GM23338 (cell line): Measurements from ENCODE around the gene ZNF385C. TPM values are rescaled to one million over a fixed set of nuclear protein-coding genes. Genes with fewer than 3 reads are reported as not detected.
A peak's percentile ranks its signal among the peaks of the same experiment; 100 is the strongest.

Experiments used
- ATAC-seq: fragments of 200-7000 bp; cut with Tn5 transposase; 3 replicates; pipeline ENCODE4 v1.9.1; 2020
- DNase-seq: peaks from one replicate; pipeline ENCODE4 v3.0.0-alpha.2; 2015; ENCODE audit warnings: low spot score
- H2AFZ ChIP-seq: fragments of 200-600 bp; sonication (generic); 2 replicates; pipeline ENCODE4 v1.8.0; 2016; ENCODE audit warnings: antibody characterized with exemption, mild to moderate bottlenecking, moderate library complexity
- H3F3A ChIP-seq: fragments of 200-600 bp; sonication (generic); replicated peaks from 2 replicates; pipeline ENCODE4 v1.8.0; 2017; ENCODE audit warnings: antibody characterized with exemption, mixed run types, low read depth
- H3K27ac ChIP-seq: fragments of 200-600 bp; sonication (generic); 2 replicates; pipeline ENCODE4 v1.6.1; 2016; ENCODE audit warnings: low read depth
- H3K27me3 ChIP-seq: fragments of 200-600 bp; sonication (generic); 2 replicates; pipeline ENCODE4 v1.8.0; 2016; ENCODE audit warnings: mild to moderate bottlenecking, mixed run types, moderate library complexity; ENCODE audit not compliant: insufficient read depth
- H3K36me3 ChIP-seq: fragments of 200-600 bp; sonication (generic); 2 replicates; pipeline ENCODE4 v1.8.0; 2016; ENCODE audit warnings: mild to moderate bottlenecking; ENCODE audit not compliant: insufficient read depth
- H3K4me1 ChIP-seq: fragments of 200-600 bp; sonication (generic); 2 replicates; pipeline ENCODE4 v1.8.0; 2016; ENCODE audit warnings: mild to moderate bottlenecking, moderate library complexity; ENCODE audit not compliant: insufficient read depth
- H3K4me2 ChIP-seq: fragments of 200-600 bp; sonication (generic); 2 replicates; pipeline ENCODE4 v1.7.1; 2017; ENCODE audit warnings: mixed run types
- H3K4me3 ChIP-seq: fragments of 200-600 bp; sonication (generic); 2 replicates; pipeline ENCODE4 v1.6.1; 2016; ENCODE audit warnings: mixed run types
- H3K79me2 ChIP-seq: fragments of 200-600 bp; sonication (generic); replicated peaks from 2 replicates; pipeline ENCODE4 v1.8.0; 2017; ENCODE audit warnings: mild to moderate bottlenecking; ENCODE audit not compliant: insufficient read depth
- H3K9me2 ChIP-seq: fragments of 200-600 bp; sonication (generic); 2 replicates; pipeline ENCODE4 v1.8.0; 2017; ENCODE audit not compliant: insufficient read depth
- H4K20me1 ChIP-seq: fragments of 200-600 bp; sonication (generic); replicated peaks from 2 replicates; pipeline ENCODE4 v1.8.0; 2017; ENCODE audit warnings: mild to moderate bottlenecking; ENCODE audit not compliant: insufficient read depth
- H3K27ac Mint-ChIP-seq: 2 replicates; pipeline ENCODE4 v1.8.0; 2020; ENCODE audit warnings: inconsistent platforms, mild to moderate bottlenecking, moderate library complexity, mixed read lengths
- H3K27me3 Mint-ChIP-seq: 3 replicates; pipeline ENCODE4 v1.8.0; 2022; ENCODE audit warnings: low read depth, mild to moderate bottlenecking, moderate library complexity, mixed read lengths, inconsistent platforms; ENCODE audit not compliant: insufficient read depth, poor library complexity
- H3K36me3 Mint-ChIP-seq: 3 replicates; pipeline ENCODE4 v1.8.0; 2021; ENCODE audit warnings: low read depth, mild to moderate bottlenecking, inconsistent platforms, moderate library complexity, mixed read lengths
- H3K4me1 Mint-ChIP-seq: 3 replicates; pipeline ENCODE4 v1.8.0; 2020; ENCODE audit warnings: mild to moderate bottlenecking, inconsistent platforms, mixed read lengths
- H3K4me3 Mint-ChIP-seq: 3 replicates; pipeline ENCODE4 v1.8.0; 2021; ENCODE audit warnings: moderate library complexity, mild to moderate bottlenecking, inconsistent platforms, mixed read lengths
- H3K9me3 Mint-ChIP-seq: 3 replicates; pipeline ENCODE4 v1.8.0; 2020; ENCODE audit warnings: moderate library complexity, mild to moderate bottlenecking, inconsistent platforms, mixed read lengths
- CREB1 ChIP-seq: fragments of 250-450 bp; sonication (Bioruptor Pico); IDR thresholded peaks from 2 replicates; pipeline ENCODE4 v1.5.0; 2020; ENCODE audit warnings: low read depth, mild to moderate bottlenecking, moderate library complexity
- CTCF ChIP-seq, 2 experiments: fragments of 200-600 bp in 1 of 2; sonication (generic) in 1 of 2; conservative IDR thresholded peaks; 2 replicates each; pipeline versions ENCODE4 v1.5.1 to v1.6.1; 2016 to 2017; ENCODE audit warnings: antibody characterized with exemption in 2 of 2, low read depth in 2 of 2, mild to moderate bottlenecking in 2 of 2, moderate library complexity in 1 of 2
- ETS1 ChIP-seq: IDR thresholded peaks from 2 replicates; pipeline ENCODE4 v1.6.1; 2016; ENCODE audit warnings: antibody characterized with exemption
- ZNF462 ChIP-seq: fragments of 250-450 bp; sonication (Bioruptor Pico); IDR thresholded peaks from 2 replicates; pipeline ENCODE4 v1.5.0; 2020; ENCODE audit warnings: mild to moderate bottlenecking, moderate library complexity
- polyA plus RNA-seq: library from polyadenylated mRNA; unstranded; fragments of >200 nt; fragmentation: Nextera tagmentation; extraction: Ambion mirVana; gene quantifications from 2 replicates; pipeline ENCODE4 v1.2.1, GENCODE V29; 2016
- total RNA-seq: library from RNA; depleted of rRNA; stranded (reverse); fragments of >200 nt; shearing (Covaris generic); gene quantifications from 2 replicates; pipeline ENCODE4 v1.2.3, GENCODE V29; 2014

Gene ZNF385C
- total and polyA plus RNA-seq, 2 experiments from 2014 or later, result 1.9 to 3.1 TPM

GRCh38 chr17:42112552-42113176 lies 14.4 kb upstream of the ZNF385C start, which contains the start of gene DHX58:
Gene DHX58 (minus strand): TSS chr17:42112714. CDS start chr17:42111892, 822 bp downstream.
- H3K4me3 ChIP-seq, result no peak within 1 kb of the TSS
- Mint-ChIP-seq H3K27me3 (peaks cover 28% of the 10 kb centered on the region), H3K4me1 (peaks cover 24% of the 10 kb centered on the region), H3K9me3 (no peaks in the 10 kb centered on the region), H3K36me3 (peaks cover 21% of the 10 kb centered on the region), H3K4me3 (no peak within 1 kb of the TSS; the same call in 2 of the 3 replicates), H3K27ac (peak within 1 kb of the TSS; percentile 52; the same call in 1 of the 2 replicates)
- 0 out of 2 replicates have a peak, but pooled peaks cover 5% of the 10 kb centered on the region for H4K20me1 ChIP-seq
- 0 out of 2 replicates have a peak within 1 kb of the TSS, but pooled peaks have one; percentile 50 for H3K27ac ChIP-seq
- H3F3A ChIP-seq, result 0 out of 2 replicates have a peak, but pooled peaks cover 14% of the 10 kb centered on the region
- peak; percentile 60 for DNase-seq
- H3K4me2 ChIP-seq, result no peak within 1 kb of the TSS
- peaks cover 9% of the 10 kb centered on the region for H3K4me1 ChIP-seq
- no peaks in the 10 kb centered on the region for H3K27me3 ChIP-seq
- no peak for TF ChIP-seq CTCF (conservative IDR thresholded peaks at IDR 0.05; ENCODE audit: low read depth in 2 of 2)
- no peak for TF ChIP-seq ETS1
- TF ChIP-seq ZNF462 (CRISPR knock-in tag), result no peak
- TF ChIP-seq CREB1 (CRISPR knock-in tag), result no peak
- H2AFZ ChIP-seq, result no peak within 1 kb of the TSS
- H3K79me2 ChIP-seq, result no peaks in the 10 kb centered on the region
- no peaks in the 10 kb centered on the region; the same call in 1 of the 2 replicates for H3K36me3 ChIP-seq
- ATAC-seq, result peak; percentile 13
- H3K9me2 ChIP-seq, result no peaks in the 10 kb centered on the region
